ENCODE data around the gene MROH9. TPM values are rescaled to one million over a fixed set of nuclear protein-coding genes. Genes with fewer than 3 reads are reported as not detected.

Gene MROH9
- total and polyA plus RNA-seq, 2 of the 8 experiments (the other 6 are each of a cell fraction or from before 2014, with no cell fraction given): not detected

GRCh38 chr1:171048014-171048413 is 112.7 kb downstream of the MROH9 start:
- Histone ChIP-seq H3K9me3 (ENCODE audit: insufficient read depth in 2 of 2, low read depth in 1 of 2, low read length in 1 of 2) (no peaks in the 10 kb centered on the region; a peak in 1 of 4 replicates), H3K4ac (replicated peaks; ENCODE audit: insufficient read length, low read depth, low read length) (no peak overlapping the region), H2BK15ac (ENCODE audit: low read length) (no peak overlapping the region), H3K79me2 (ENCODE audit: control insufficient read depth in 1 of 2, insufficient read depth in 2 of 2, low read length in 2 of 2) (no peaks in the 10 kb centered on the region), H3K18ac (ENCODE audit: extremely low read depth, low read length) (no peak overlapping the region), H3K4me3 (ENCODE audit: extremely low read depth in 1 of 4, insufficient read depth in 2 of 4, low read depth in 3 of 4, low read length in 4 of 4) (no peak overlapping the region), H2BK5ac (ENCODE audit: low read depth, low read length) (no peak overlapping the region), H2BK120ac (replicated peaks; ENCODE audit: low read depth, low read length) (no peak overlapping the region), H3K14ac (ENCODE audit: insufficient read length) (no peak overlapping the region), H3K23ac (ENCODE audit: insufficient read length) (no peak overlapping the region), H4K5ac (ENCODE audit: insufficient read length, low read depth, low read length) (no peak overlapping the region), H3K4me1 (replicated peaks in 1 of 4; ENCODE audit: control insufficient read depth in 3 of 4, insufficient read depth in 4 of 4, low read length in 3 of 4) (no peaks in the 10 kb centered on the region), H3K27ac (ENCODE audit: low read depth, low read length) (no peak overlapping the region), H3K23me2 (ENCODE audit: low read depth, low read length) (no peaks in the 10 kb centered on the region), H3K79me1 (ENCODE audit: low read depth, low read length) (no peaks in the 10 kb centered on the region), H2BK12ac (ENCODE audit: low read depth, low read length) (no peak overlapping the region), H3K56ac (replicated peaks; ENCODE audit: insufficient read length, low read depth, low read length) (no peak overlapping the region), H3K27me3 (replicated peaks in 1 of 4; ENCODE audit: control insufficient read depth in 3 of 4, extremely low read depth in 1 of 4, insufficient read depth in 3 of 4, low read length in 3 of 4) (no peaks in the 10 kb centered on the region), H3K36me3 (ENCODE audit: control insufficient read depth in 2 of 4, insufficient read depth in 4 of 4, low read length in 3 of 4) (no peaks in the 10 kb centered on the region), H4K20me1 (replicated peaks in 1 of 2; ENCODE audit: control insufficient read depth in 1 of 2, insufficient read depth in 2 of 2, low read length in 2 of 2) (no peaks in the 10 kb centered on the region), H2AFZ (ENCODE audit: low read length) (no peak overlapping the region), H3K4me2 (ENCODE audit: insufficient read depth in 1 of 2, low read depth in 2 of 2, low read length in 2 of 2) (no peak overlapping the region), H4K8ac (ENCODE audit: extremely low read depth, insufficient read depth, low read length) (no peak overlapping the region), H2BK20ac (ENCODE audit: low read length) (no peak overlapping the region), H4K91ac (replicated peaks; ENCODE audit: insufficient read length, low read length) (no peak overlapping the region), H3K9ac (replicated peaks in 1 of 4; ENCODE audit: extremely low read depth in 1 of 4, low read depth in 3 of 4, low read length in 3 of 4) (no peak overlapping the region), H2AK5ac (ENCODE audit: low read depth, low read length) (no peak overlapping the region)
- ChIA-PET CTCF (ENCODE audit: partially characterized antibody) (interaction anchor here (1.2 to 1.4 kb wide), 2 partner anchors 44 to 81 kb away, joined by 3 read pairs; no protein-coding TSS in a partner anchor), POLR2A (ENCODE audit: partially characterized antibody) (no interaction called here)
- FAIRE-seq: no peak
- 86% methylated on average over 2 of the region's 2 CpGs; no CpG with 5 or more reads in 1 of the 2 experiments for WGBS, 2 experiments (ENCODE audit: extremely low coverage in 1 of 2, insufficient coverage in 1 of 2, insufficient read length in 1 of 2, insufficient replicate concordance in 2 of 2, low coverage in 1 of 2, low lambda C conversion rate in 2 of 2, missing lambda C conversion rate in 1 of 2)
- no peak for TF ChIP-seq GABPA (IDR thresholded peaks at IDR 0.05; ENCODE audit: borderline replicate concordance, insufficient read depth, low read length)
- DNase-seq (ENCODE audit: low read depth in 1 of 2, low spot score in 2 of 2): no peak
